HCT116 (cell line): ENCODE results near the gene IGSF3. TPM values are rescaled to one million over a fixed set of nuclear protein-coding genes. Genes with fewer than 3 reads are reported as not detected.
"Not testable (repeated sequence)": the region's sequence is repeated elsewhere in the genome, so short reads cannot be mapped to it uniquely, and the experiment has no call there.

Experiments
- ATAC-seq: fragments of 200-7000 bp; cut with Tn5 transposase; 2 replicates; pipeline ENCODE4 v1.9.1; 2020; ENCODE audit warnings: mild to moderate bottlenecking, moderate library complexity
- BruUV-seq: library from RNA; stranded (reverse); fragments of 400-500 nt; replicated peaks from 2 replicates; lab custom pipeline; 2021; lab: Mats Ljungman, UMichigan
- CTCF ChIA-PET: fragments of 300-600 bp; sonication (Branson Sonifier 250); formaldehyde crosslinking; loops from one replicate; lab custom pipeline; 2021; ENCODE audit warnings: antibody characterized with exemption; lab: Charles Lee
- POLR2A ChIA-PET: fragments of 300-600, 350-600 bp; sonication (Branson Sonifier 250); formaldehyde crosslinking; loops from one replicate; lab custom pipeline; 2021; ENCODE audit warnings: antibody characterized with exemption; lab: Charles Lee
- RAD21 ChIA-PET, 2 experiments: fragments of 300-600 bp; sonication (Branson Sonifier 250); formaldehyde crosslinking; loops; one replicate each; lab custom pipeline; 2023; ENCODE audit warnings: low total read pairs in 2 of 2; ENCODE audit not compliant: uncharacterized antibody in 2 of 2, unreplicated experiment in 2 of 2, low non-redundant PET in 1 of 2; lab: Charles Lee
- DNase-seq: peaks from one replicate; pipeline ENCODE4 v3.0.0-alpha.2; 2010; ENCODE audit warnings: low read depth, low spot score
- H2AFZ ChIP-seq: fragments of 200-600 bp; shearing (Covaris generic), sonication (generic); 2 replicates; pipeline ENCODE4 v1.6.1; 2017; ENCODE audit warnings: low read depth, mixed run types, mixed read lengths, antibody characterized with exemption, low read length; ENCODE audit not compliant: poor library complexity, severe bottlenecking
- H3K27ac ChIP-seq: 2 replicates; pipeline ENCODE4 v1.5.1; 2012; ENCODE audit warnings: low read depth, low read length
- H3K27me3 ChIP-seq: fragments of 200-600 bp; sonication (generic); 2 replicates; pipeline ENCODE4 v1.6.1; 2016; ENCODE audit warnings: mixed run types, low read length, mixed read lengths; ENCODE audit not compliant: insufficient read depth
- H3K36me3 ChIP-seq, 2 experiments: fragments of 200-500 bp in 1 of 2; fragments of 200-600 bp in 1 of 2; sonication (Bioruptor generic) in 1 of 2; sonication (generic) in 1 of 2; 2 replicates each; pipeline versions ENCODE4 v1.5.1 to v1.6.1; 2014 to 2016; ENCODE audit warnings: low read length in 2 of 2, inconsistent platforms in 1 of 2, mixed read lengths in 1 of 2, mixed run types in 1 of 2; ENCODE audit not compliant: insufficient read depth in 2 of 2, control insufficient read depth in 1 of 2
- H3K4me1 ChIP-seq, 2 experiments: fragments of 200-600 bp in 1 of 2; sonication (generic) in 1 of 2; 2 replicates each; pipeline versions ENCODE4 v1.5.1 to v1.6.1; 2012 to 2017; ENCODE audit warnings: low read length in 2 of 2, inconsistent platforms in 1 of 2, mild to moderate bottlenecking in 1 of 2, mixed read lengths in 1 of 2, mixed run types in 1 of 2, moderate library complexity in 1 of 2; ENCODE audit not compliant: insufficient read depth in 2 of 2, control insufficient read depth in 1 of 2
- H3K4me2 ChIP-seq: fragments of 200-600 bp; sonication (generic); 2 replicates; pipeline ENCODE4 v1.6.1; 2017; ENCODE audit warnings: mixed run types, low read length, mixed read lengths
- H3K4me3 ChIP-seq, 2 experiments: fragments of 200-600 bp in 1 of 2; sonication (generic) in 1 of 2; replicated peaks in 1 of 2; 2 replicates each; pipeline ENCODE4 v1.5.1; 2011 to 2016; ENCODE audit warnings: low read length in 2 of 2, control low read depth in 1 of 2, low read depth in 1 of 2, mild to moderate bottlenecking in 1 of 2, mixed read lengths in 1 of 2, mixed run types in 1 of 2
- H3K79me2 ChIP-seq: fragments of 200-600 bp; sonication (generic); 2 replicates; pipeline ENCODE4 v1.6.1; 2017; ENCODE audit warnings: mild to moderate bottlenecking, mixed run types, low read length, moderate library complexity, mixed read lengths; ENCODE audit not compliant: insufficient read depth
- H3K9ac ChIP-seq: fragments of 200-600 bp; sonication (generic); 2 replicates; pipeline ENCODE4 v1.6.1; 2016; ENCODE audit warnings: low read length, mixed read lengths
- H3K9me2 ChIP-seq: fragments of 200-600 bp; sonication (generic), shearing (Covaris generic); 2 replicates; pipeline ENCODE4 v1.6.1; 2017; ENCODE audit warnings: mixed run types, mild to moderate bottlenecking, moderate library complexity; ENCODE audit not compliant: insufficient read depth
- H3K9me3 ChIP-seq, 2 experiments: fragments of 200-500 bp in 1 of 2; fragments of 200-600 bp in 1 of 2; sonication (Bioruptor generic) in 1 of 2; sonication (generic) in 1 of 2; 2 replicates each; pipeline ENCODE4 v1.6.1; 2014 to 2017; ENCODE audit warnings: low read length in 2 of 2, mixed read lengths in 2 of 2, inconsistent platforms in 1 of 2, low read depth in 1 of 2, mild to moderate bottlenecking in 1 of 2, mixed run types in 1 of 2, moderate library complexity in 1 of 2; ENCODE audit not compliant: control insufficient read depth in 1 of 2, insufficient read depth in 1 of 2
- H4K20me1 ChIP-seq: fragments of 200-600 bp; sonication (generic), shearing (Covaris generic); 2 replicates; pipeline ENCODE4 v1.6.1; 2017; ENCODE audit warnings: mixed run types, mild to moderate bottlenecking, moderate library complexity; ENCODE audit not compliant: insufficient read depth
- CTCF ChIP-seq, 3 experiments: fragments of 200-600 bp in 1 of 3; sonication (generic) in 1 of 3; IDR thresholded peaks in 2 of 3; conservative IDR thresholded peaks in 1 of 3; 2 replicates each; pipeline ENCODE4 v1.5.1; 2012 to 2017; ENCODE audit warnings: low read depth in 2 of 3, low read length in 2 of 3, antibody characterized with exemption in 1 of 3, borderline replicate concordance in 1 of 3, control low read depth in 1 of 3, mild to moderate bottlenecking in 1 of 3, mixed read lengths in 1 of 3, mixed run types in 1 of 3, moderate library complexity in 1 of 3; ENCODE audit not compliant: insufficient read depth in 1 of 3
- intact Hi-C: fragments of 100-400 bp; cut with micrococcal nuclease; formaldehyde crosslinking; loops from 2 replicates; pipeline ENCODE4 v1.10.0; 2022
- total RNA-seq: library from RNA; stranded (reverse); gene quantifications from one replicate; pipeline ENCODE4 v1.2.1, GENCODE V29; 2021; ENCODE audit not compliant: unreplicated experiment

The IGSF3 gene
- total RNA-seq, 1 experiment from 2014 or later = 18.6 TPM

DNA sequence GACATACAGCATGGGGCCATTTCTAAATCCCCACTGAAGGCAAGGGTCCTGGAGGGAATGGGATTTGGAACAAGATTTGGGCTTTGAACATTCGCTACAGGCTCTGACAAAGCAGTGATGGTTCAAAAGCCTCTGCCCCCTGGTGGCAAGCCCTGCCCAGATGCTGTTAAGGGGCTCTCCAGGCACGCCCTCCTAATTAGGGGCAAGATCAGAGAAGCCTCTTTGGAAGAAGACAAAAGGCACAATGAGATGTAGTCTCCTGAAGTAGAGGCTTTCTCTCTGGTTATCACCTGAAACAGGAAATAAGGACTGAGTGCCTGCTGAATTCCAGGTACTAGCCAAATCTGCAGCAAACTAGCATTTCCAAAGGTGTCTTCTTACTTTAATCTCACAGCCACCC is 37.5 kb downstream of the IGSF3 start:
- H2AFZ ChIP-seq, H3K27ac ChIP-seq, H3K9ac ChIP-seq: not testable (repeated sequence)
- CTCF ChIA-PET = interaction anchor here (1.0 kb wide), 1 partner anchor 55 kb away, joined by 3 read pairs; no protein-coding TSS in a partner anchor
- TF ChIP-seq CTCF (IDR thresholded peaks at IDR 0.05 in 2 of 3, conservative IDR thresholded peaks at IDR 0.05 in 1 of 3; ENCODE audit: borderline replicate concordance in 1 of 3, insufficient read depth in 1 of 3, low read depth in 2 of 3, low read length in 2 of 3) = peak in 1 of 3 experiments; percentile 36; a peak in 4 of 6 replicates
- TF ChIP-seq, all 23 proteins: peak for 1; not testable (repeated sequence) for 22
- POLR2A ChIA-PET, ATAC-seq, H3K9me3 ChIP-seq, H3K4me3 ChIP-seq, H3K4me1 ChIP-seq, BruUV-seq, H3K36me3 ChIP-seq, H3K9me2 ChIP-seq, H3K4me2 ChIP-seq, DNase-seq, H3K27me3 ChIP-seq, H4K20me1 ChIP-seq, RAD21 ChIA-PET, H3K79me2 ChIP-seq, intact Hi-C loops: not testable (repeated sequence)

DNA sequence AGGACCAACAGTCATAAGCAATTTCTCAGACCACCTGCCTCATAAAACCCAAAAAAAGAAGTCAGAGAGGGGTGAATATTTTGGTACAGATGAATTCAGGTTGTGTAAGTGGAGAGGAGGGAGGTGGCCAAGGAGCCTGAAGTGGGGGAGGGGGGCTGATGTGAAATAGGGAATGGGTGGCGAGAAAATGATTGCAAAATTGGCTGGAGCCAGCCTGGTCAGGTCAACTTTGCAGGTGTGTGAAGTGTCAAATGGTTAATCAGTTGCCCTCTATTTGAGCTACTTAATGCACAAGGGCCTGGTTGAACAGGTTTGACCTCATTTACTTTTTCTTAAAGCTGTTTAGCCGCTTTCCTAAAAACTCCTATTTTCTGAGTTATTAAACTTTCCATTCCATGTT is 38.1 kb downstream of the IGSF3 start:
- H3K4me1 ChIP-seq, H3K27ac ChIP-seq, intact Hi-C loops, H2AFZ ChIP-seq, DNase-seq, H3K27me3 ChIP-seq, ATAC-seq, BruUV-seq, H3K4me2 ChIP-seq, RAD21 ChIA-PET, H3K4me3 ChIP-seq, POLR2A ChIA-PET, H3K79me2 ChIP-seq, H3K36me3 ChIP-seq, H4K20me1 ChIP-seq, H3K9me3 ChIP-seq, H3K9ac ChIP-seq, H3K9me2 ChIP-seq: not testable (repeated sequence)
- CTCF ChIA-PET = interaction anchor here (1.0 kb wide), 1 partner anchor 55 kb away, joined by 3 read pairs; no protein-coding TSS in a partner anchor
